Activated CD8-positive, alpha-beta memory T cell treated with anti-CD3 and anti-CD28 coated beads, Interleukin-2, amount 50 U/mL, for 48 hours (primary cell): ENCODE data around the gene SEPTIN12.
"Not testable (repeated sequence)": the region's sequence is repeated elsewhere in the genome, so short reads cannot be mapped to it uniquely, and the experiment has no call there.

ENCODE experiments used
- DNase-seq: peaks from one replicate; pipeline ENCODE4 v3.0.0-alpha.2; 2020

The SEPTIN12 gene

GRCh38 chr16:4750896-4751295 is 37.2 kb downstream of the SEPTIN12 start:
- no peak for DNase-seq

- DNase-seq = no peak
Observed at GRCh38 chr16:4749700-4750257, 38.4 kb downstream of the SEPTIN12 start.

GRCh38 chr16:4748682-4749411 is 39.3 kb downstream of the SEPTIN12 start:
- no peak for DNase-seq

- DNase-seq = no peak
Observed at GRCh38 chr16:4747906-4748681, 40.1 kb downstream of the SEPTIN12 start.

- DNase-seq = no peak
Observed at GRCh38 chr16:4746991-4747574, 41.1 kb downstream of the SEPTIN12 start.

GRCh38 chr16:4746215-4746614 is 41.9 kb downstream of the SEPTIN12 start:
- no peak for DNase-seq

- no peak for DNase-seq
Observed at GRCh38 chr16:4745274-4745569, 42.9 kb downstream of the SEPTIN12 start.

- DNase-seq = no peak
Observed at GRCh38 chr16:4744555-4745273, 43.4 kb downstream of the SEPTIN12 start.

- DNase-seq = no peak
Observed at GRCh38 chr16:4743226-4743878, 44.8 kb downstream of the SEPTIN12 start.

- not testable (repeated sequence) for DNase-seq
Observed at GRCh38 chr16:4738370-4738769, 49.8 kb downstream of the SEPTIN12 start.

GRCh38 chr16:4737545-4737944 is 50.6 kb downstream of the SEPTIN12 start:
- DNase-seq = no peak

- no peak for DNase-seq
Observed at GRCh38 chr16:4736546-4736945, 51.6 kb downstream of the SEPTIN12 start.

- peak; percentile 95 for DNase-seq
Observed at GRCh38 chr16:4734730-4735535, 53.2 kb downstream of the SEPTIN12 start.

- DNase-seq = peak; percentile 89
Observed at GRCh38 chr16:4734063-4734729, 53.9 kb downstream of the SEPTIN12 start, which contains the start of the genes ANKS3 and DNAAF8. Gene ANKS3 (minus strand): TSS chr16:4734271. CDS start chr16:4730149, 4,122 bp downstream. Gene DNAAF8 (plus strand): TSS chr16:4734537. CDS start chr16:4736515, 1,978 bp downstream.

GRCh38 chr16:4733747-4734062 is 54.4 kb downstream of the SEPTIN12 start:
- DNase-seq = peak; percentile 69

- DNase-seq = no peak
Observed at GRCh38 chr16:4733211-4733742, 54.9 kb downstream of the SEPTIN12 start.

GRCh38 chr16:4729876-4730275 is 58.3 kb downstream of the SEPTIN12 start:
- no peak for DNase-seq

GRCh38 chr16:4728676-4729075 is 59.5 kb downstream of the SEPTIN12 start:
- DNase-seq = no peak
